Heart left ventricle (tissue), 16 donors: ENCODE measurements around the gene VPS33A. TPM values are rescaled to one million over a fixed set of nuclear protein-coding genes. Genes with fewer than 3 reads are reported as not detected.

ENCODE experiments used
- ATAC-seq, 4 donors: fragments of 200-7000 bp; cut with Tn5 transposase; one replicate each; pipeline ENCODE4 v1.9.1; 2020 to 2022; ENCODE audit warnings: moderate library complexity in 4 of 4, mild to moderate bottlenecking in 3 of 4, moderate number of reproducible peaks in 1 of 4
- DNase-seq, 5 donors: peaks; one replicate each; pipeline ENCODE4 v3.0.0-alpha.2; 2020
- H3K27ac ChIP-seq, 12 donors: fragments of 200-600 bp; sonication (generic) in 4 of 12; one replicate each; pipeline versions ENCODE4 v1.5.0 to v1.8.0; 2016 to 2022; ENCODE audit warnings: mild to moderate bottlenecking in 2 of 12
- H3K27me3 ChIP-seq, 9 donors: fragments of 200-600 bp; sonication (generic) in 2 of 9; one replicate each; pipeline versions ENCODE4 v1.5.1 to v1.8.0; 2016 to 2022; ENCODE audit warnings: mild to moderate bottlenecking in 3 of 9
- H3K36me3 ChIP-seq, 9 donors: fragments of 200-600 bp; sonication (generic) in 2 of 9; one replicate each; pipeline versions ENCODE4 v1.5.0 to v1.8.0; 2018 to 2022; ENCODE audit warnings: mild to moderate bottlenecking in 2 of 9
- H3K4me1 ChIP-seq, 12 donors: fragments of 200-600 bp; sonication (generic) in 4 of 12; one replicate each; pipeline versions ENCODE4 v1.5.0 to v1.8.0; 2016 to 2022; ENCODE audit warnings: mild to moderate bottlenecking in 3 of 12
- H3K4me3 ChIP-seq, 12 donors: fragments of 200-600 bp; sonication (generic) in 4 of 12; one replicate each; pipeline versions ENCODE4 v1.5.0 to v1.8.0; 2017 to 2022; ENCODE audit warnings: mild to moderate bottlenecking in 9 of 12, moderate library complexity in 4 of 12
- H3K9me3 ChIP-seq, 12 donors: fragments of 200-600 bp; sonication (generic) in 4 of 12; one replicate each; pipeline versions ENCODE4 v1.5.0 to v1.8.0; 2016 to 2022; ENCODE audit warnings: mild to moderate bottlenecking in 1 of 12
- POLR2A ChIP-seq, 2 donors: fragments of 450-650 bp; IDR thresholded peaks; one replicate each; pipeline ENCODE4 v1.6.1; 2017; ENCODE audit warnings: antibody characterized with exemption in 2 of 2, mild to moderate bottlenecking in 2 of 2, moderate library complexity in 2 of 2
- WGBS, 4 donors: extraction: QIAGEN DNeasy Blood & Tissue Kit in 2 of 4; methylation state at CpG; one replicate each; pipeline versions ENCODE4 v1.1.5 to v1.1.7; 2013 to 2018; 5-methylcytosine and 5-hydroxymethylcytosine counted together
- intact Hi-C, 10 donors: fragments of 100-400 bp; cut with DNase I; formaldehyde crosslinking; loops; one replicate each; pipeline versions ENCODE4 v1.11.1 to v1.14.2; 2022
- polyA plus RNA-seq, 2 donors: library from polyadenylated mRNA; stranded (reverse); fragments of 200-250 nt; gene quantifications; one replicate each; pipeline ENCODE4 v1.2.3, GENCODE V29; 2013
- total RNA-seq, 9 donors: library from RNA; depleted of rRNA in 2 of 9; stranded (reverse); fragments of >200 nt in 2 of 9; fragmentation: NEBNext Ultra II Directional in 3 of 9; extraction: Animal tissue kit (Norgen Biotek cat#: 25700) in 3 of 9; gene quantifications; one replicate each; pipeline versions ENCODE4 v1.1.0 to v1.2.4, GENCODE V29; 2016 to 2023
- TF ChIP-seq, protein P1 (sequence below), 12 donors: fragments of 200-600 bp; sonication (generic) in 4 of 12; IDR thresholded peaks; one replicate each; pipeline versions ENCODE4 v1.5.0 to v1.8.0; 2018 to 2022; ENCODE audit warnings: antibody characterized with exemption in 12 of 12, mild to moderate bottlenecking in 5 of 12
- donor health status: ischemic (EF 13 %, LVEDD 7.1; RV severe dilation, severe dysfunction).
- donor health status: healthy with polysubstance abuse.
- donor health status: DM: no; HTN: yes; CAD: no.
- donor health status: DM: no; HTN: no; CAD: no.
- donor health status: ischemic (EF 25% LVEDD 6.9; RV normal size, moderate dysfunction).
- donor health status: ischemic (EF 25% LVEDD 5.7; RV mildly dilated, moderate dysfunction).
- donor health status: healthy.
- donor health status: DM: yes; HTN: yes; CAD: no.
- donor health status: ischemic (EF 35%, LVEDD 5.7; RV mildly dilated, moderate dysfunction).
- donor health status: nonischemic (EF 11% LVEDD 7.7; RV severe dilation, severe dysfunction).
- donor health status: DM: yes; HTN: yes; CAD: no.
- donor health status: PGD.
- donor health status: ischemic (EF 29% LVEDD 5.4; RV normal size, mild dysfunction).
- donor health status: nonischemic (EF 23%, LVEDD 6.1; RV moderate dilation, normal function).

The VPS33A gene
- total and polyA plus RNA-seq, 11 donors: 5.6 to 16.7 (median 13.2) TPM

DNA sequence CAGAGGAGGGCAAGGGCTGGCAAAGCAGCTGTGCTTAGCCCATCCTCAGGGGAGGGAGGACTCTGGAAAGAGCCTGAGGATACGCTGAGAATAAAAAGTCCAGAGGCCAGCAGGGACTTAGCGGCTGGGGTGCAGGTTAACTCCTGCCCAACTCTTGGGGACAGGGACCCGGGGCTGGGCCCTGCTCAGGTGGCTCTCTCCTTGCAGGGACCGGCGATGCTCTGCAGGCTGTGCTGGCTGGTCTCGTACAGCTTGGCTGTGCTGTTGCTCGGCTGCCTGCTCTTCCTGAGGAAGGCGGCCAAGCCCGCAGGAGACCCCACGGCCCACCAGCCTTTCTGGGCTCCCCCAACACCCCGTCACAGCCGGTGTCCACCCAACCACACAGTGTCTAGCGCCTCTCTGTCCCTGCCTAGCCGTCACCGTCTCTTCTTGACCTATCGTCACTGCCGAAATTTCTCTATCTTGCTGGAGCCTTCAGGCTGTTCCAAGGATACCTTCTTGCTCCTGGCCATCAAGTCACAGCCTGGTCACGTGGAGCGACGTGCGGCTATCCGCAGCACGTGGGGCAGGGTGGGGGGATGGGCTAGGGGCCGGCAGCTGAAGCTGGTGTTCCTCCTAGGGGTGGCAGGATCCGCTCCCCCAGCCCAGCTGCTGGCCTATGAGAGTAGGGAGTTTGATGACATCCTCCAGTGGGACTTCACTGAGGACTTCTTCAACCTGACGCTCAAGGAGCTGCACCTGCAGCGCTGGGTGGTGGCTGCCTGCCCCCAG, 60.0 kb downstream of the VPS33A start:
- no peak for TF ChIP-seq POLR2A (IDR thresholded peaks at IDR 0.05)
- TF ChIP-seq, protein P1, sequence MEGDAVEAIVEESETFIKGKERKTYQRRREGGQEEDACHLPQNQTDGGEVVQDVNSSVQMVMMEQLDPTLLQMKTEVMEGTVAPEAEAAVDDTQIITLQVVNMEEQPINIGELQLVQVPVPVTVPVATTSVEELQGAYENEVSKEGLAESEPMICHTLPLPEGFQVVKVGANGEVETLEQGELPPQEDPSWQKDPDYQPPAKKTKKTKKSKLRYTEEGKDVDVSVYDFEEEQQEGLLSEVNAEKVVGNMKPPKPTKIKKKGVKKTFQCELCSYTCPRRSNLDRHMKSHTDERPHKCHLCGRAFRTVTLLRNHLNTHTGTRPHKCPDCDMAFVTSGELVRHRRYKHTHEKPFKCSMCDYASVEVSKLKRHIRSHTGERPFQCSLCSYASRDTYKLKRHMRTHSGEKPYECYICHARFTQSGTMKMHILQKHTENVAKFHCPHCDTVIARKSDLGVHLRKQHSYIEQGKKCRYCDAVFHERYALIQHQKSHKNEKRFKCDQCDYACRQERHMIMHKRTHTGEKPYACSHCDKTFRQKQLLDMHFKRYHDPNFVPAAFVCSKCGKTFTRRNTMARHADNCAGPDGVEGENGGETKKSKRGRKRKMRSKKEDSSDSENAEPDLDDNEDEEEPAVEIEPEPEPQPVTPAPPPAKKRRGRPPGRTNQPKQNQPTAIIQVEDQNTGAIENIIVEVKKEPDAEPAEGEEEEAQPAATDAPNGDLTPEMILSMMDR (IDR thresholded peaks at IDR 0.05): no peak
- 62 to 79% (median 72%) methylated on average over 22 to 27 of the region's 27 CpGs for WGBS, 4 donors
- H3K4me1 ChIP-seq: peaks cover 0 to 21% (median 11%) of the 10 kb centered on the region in 12 donors
- peaks cover 14 to 38% (median 28%) of the 10 kb centered on the region in 9 donors for H3K27me3 ChIP-seq
- no peak overlapping the region for H3K27ac ChIP-seq
- H3K9me3 ChIP-seq: no peaks in the 10 kb centered on the region
- no peak overlapping the region for H3K4me3 ChIP-seq
- ATAC-seq (peak in 3 of 4 donors; percentile 8 to 23 (median 21)), DNase-seq (no peak)
- intact Hi-C loops: loop anchor here in 1 of 10 donors (10.0 kb wide), 1 partner anchor 291 kb away; the partner anchor contains the start of gene CFAP251
- peaks cover 0 to 48% (median 46%) of the 10 kb centered on the region in 9 donors for H3K36me3 ChIP-seq

DNA sequence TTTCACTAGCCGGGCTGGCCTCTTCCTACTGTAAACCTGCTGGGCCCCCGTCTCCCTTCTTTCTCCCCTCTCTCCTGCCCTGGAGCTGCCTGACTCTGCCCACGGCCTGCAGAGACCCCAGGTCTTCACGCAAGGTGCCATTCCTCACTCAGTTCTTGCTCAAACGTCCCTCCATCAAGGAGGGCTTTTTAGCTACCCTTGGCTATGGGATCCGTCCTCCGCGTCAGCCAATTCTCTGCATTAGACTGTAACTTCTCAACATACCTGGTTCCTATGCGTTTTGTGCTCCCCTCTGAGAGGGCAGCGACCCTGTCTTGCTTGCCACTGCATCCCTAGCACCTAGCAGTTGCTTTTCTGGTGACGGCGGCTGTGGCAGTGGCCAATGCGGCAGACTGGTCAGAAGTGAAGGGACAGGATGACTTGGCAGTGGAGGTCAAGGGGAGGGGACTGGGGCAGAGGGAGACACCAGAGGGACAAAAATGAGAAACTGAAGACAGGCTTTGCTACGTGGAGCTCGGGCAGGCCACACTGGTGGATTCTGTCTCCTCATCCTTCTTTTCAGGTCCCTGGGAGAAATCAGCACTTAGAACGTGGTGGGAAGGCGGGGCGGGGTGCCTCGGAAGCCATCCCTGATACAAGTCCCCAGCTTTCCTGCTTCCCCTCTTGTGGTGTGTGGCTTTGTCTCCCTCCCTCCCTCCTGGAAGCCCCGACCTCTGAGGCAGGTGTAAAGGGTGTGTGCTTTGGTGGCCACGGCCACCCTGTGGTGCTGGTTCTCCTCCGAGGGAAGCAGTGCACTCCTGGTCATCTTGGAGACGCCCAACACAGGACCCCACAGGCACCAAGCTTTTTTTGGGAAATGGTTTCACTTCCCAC, 61.0 kb downstream of the VPS33A start:
- Histone ChIP-seq H3K4me3 (no peak overlapping the region), H3K4me1 (peaks cover 0 to 21% (median 11%) of the 10 kb centered on the region in 12 donors), H3K27ac (no peak overlapping the region), H3K36me3 (peaks cover 0 to 38% (median 37%) of the 10 kb centered on the region in 9 donors), H3K9me3 (no peaks in the 10 kb centered on the region), H3K27me3 (peaks cover 16 to 46% (median 34%) of the 10 kb centered on the region in 9 donors)
- ATAC-seq (no peak), DNase-seq (no peak)
- no peak for TF ChIP-seq POLR2A (IDR thresholded peaks at IDR 0.05)
- TF ChIP-seq, protein P1 (IDR thresholded peaks at IDR 0.05): no peak
- 48 to 58% (median 53%) methylated on average over 23 of the region's 23 CpGs for WGBS, 4 donors
- intact Hi-C loops: loop anchor here in 1 of 10 donors (10.0 kb wide), 1 partner anchor 290 kb away; the partner anchor contains the start of gene CFAP251

DNA sequence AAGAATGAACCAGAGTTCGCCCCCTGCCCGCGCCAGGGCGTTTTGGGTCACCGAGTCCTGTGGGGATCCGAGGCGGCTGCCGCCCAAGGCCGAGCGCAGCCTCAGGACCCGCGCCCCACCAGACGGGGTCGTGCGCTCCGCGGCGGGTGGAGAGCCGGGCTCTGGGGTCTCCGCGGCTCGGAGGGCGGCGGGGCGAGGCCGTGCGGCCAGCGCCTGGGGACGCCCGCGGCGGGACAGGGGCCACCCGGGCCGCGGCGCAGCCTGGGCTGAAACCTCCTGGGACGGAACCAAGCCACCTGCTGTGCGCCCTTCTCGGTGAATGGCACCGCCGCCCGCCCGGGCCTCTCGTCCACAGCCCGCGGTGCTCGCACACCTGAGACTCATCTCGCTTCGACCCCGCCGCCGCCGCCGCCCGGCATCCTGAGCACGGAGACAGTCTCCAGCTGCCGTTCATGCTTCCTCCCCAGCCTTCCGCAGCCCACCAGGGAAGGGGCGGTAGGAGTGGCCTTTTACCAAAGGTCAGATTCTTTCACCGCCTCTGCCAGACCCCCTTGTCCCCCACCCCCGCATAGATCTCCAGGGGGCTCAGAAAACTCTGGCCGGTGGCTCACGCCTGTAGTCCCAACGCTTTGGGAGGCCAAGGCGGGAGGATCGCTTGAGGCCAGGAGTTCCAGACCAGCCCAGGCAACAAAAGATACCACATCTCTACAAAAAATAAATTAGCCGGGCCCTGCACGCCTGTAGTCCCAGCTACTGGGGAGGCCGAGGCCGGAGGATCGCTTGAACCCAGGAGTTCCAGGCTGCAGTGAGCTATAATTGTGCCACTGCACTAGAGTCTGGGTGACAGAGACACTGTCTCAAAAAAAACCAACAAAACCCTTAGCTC, 61.9 kb downstream of the VPS33A start:
- Histone ChIP-seq H3K27me3 (peaks cover 19 to 55% (median 34%) of the 10 kb centered on the region in 9 donors), H3K9me3 (no peaks in the 10 kb centered on the region), H3K36me3 (peaks cover 0 to 30% (median 28%) of the 10 kb centered on the region in 9 donors), H3K4me3 (peak overlapping the region; percentile 33 to 70 (median 58)), H3K4me1 (peaks cover 0 to 21% (median 11%) of the 10 kb centered on the region in 12 donors), H3K27ac (no peak overlapping the region)
- intact Hi-C loops: loop anchor here in 1 of 10 donors (10.0 kb wide), 1 partner anchor 290 kb away; the partner anchor contains the start of gene CFAP251
- 10 to 30% (median 18%) methylated on average over 21 to 71 of the region's 71 CpGs for WGBS, 4 donors
- DNase-seq (no peak), ATAC-seq (no peak)
- TF ChIP-seq, protein P1 (IDR thresholded peaks at IDR 0.05): no peak
- TF ChIP-seq POLR2A (IDR thresholded peaks at IDR 0.05): no peak
